ENCODE results near the gene UNC5CL.

The UNC5CL gene

GRCh38 chr6:41039060-41039998 lies at the start of gene UNC5CL:
Gene UNC5CL, minus strand, starts transcription at chr6:41039221. Its CDS starts 4,147 bp downstream, at chr6:41035074.
- TF ChIP-seq CTCF (conservative IDR thresholded peaks at IDR 0.05; ENCODE audit: low read depth, low read length): peak; percentile 87
- DNase-seq (ENCODE audit: low read depth): no peak
- no peak within 1 kb of the TSS for H3K4me3 ChIP-seq (ENCODE audit: low read length)

- no peak for DNase-seq (ENCODE audit: low read depth)
- H3K4me3 ChIP-seq (ENCODE audit: low read length): no peak overlapping the region
- TF ChIP-seq CTCF (conservative IDR thresholded peaks at IDR 0.05; ENCODE audit: low read depth, low read length): no peak
These were observed 49.4 kb upstream of the UNC5CL start for GRCh38 chr6:41088451-41088850.

- DNase-seq (ENCODE audit: low read depth): no peak
- no peak for TF ChIP-seq CTCF (conservative IDR thresholded peaks at IDR 0.05; ENCODE audit: low read depth, low read length)
- H3K4me3 ChIP-seq (ENCODE audit: low read length): no peak overlapping the region
These were observed 46.2 kb upstream of the UNC5CL start for GRCh38 chr6:41085182-41085581.

GRCh38 chr6:41083072-41083471 lies 44.1 kb upstream of the UNC5CL start:
- DNase-seq (ENCODE audit: low read depth): no peak
- no peak overlapping the region for H3K4me3 ChIP-seq (ENCODE audit: low read length)
- no peak for TF ChIP-seq CTCF (conservative IDR thresholded peaks at IDR 0.05; ENCODE audit: low read depth, low read length)

GRCh38 chr6:41080621-41081020 lies 41.6 kb upstream of the UNC5CL start:
- TF ChIP-seq CTCF (conservative IDR thresholded peaks at IDR 0.05; ENCODE audit: low read depth, low read length): no peak
- no peak overlapping the region for H3K4me3 ChIP-seq (ENCODE audit: low read length)
- no peak for DNase-seq (ENCODE audit: low read depth)

GRCh38 chr6:41079080-41079479 lies 40.1 kb upstream of the UNC5CL start:
- no peak for TF ChIP-seq CTCF (conservative IDR thresholded peaks at IDR 0.05; ENCODE audit: low read depth, low read length)
- no peak overlapping the region for H3K4me3 ChIP-seq (ENCODE audit: low read length)
- DNase-seq (ENCODE audit: low read depth): no peak

- H3K4me3 ChIP-seq (ENCODE audit: low read length): no peak overlapping the region
- no peak for DNase-seq (ENCODE audit: low read depth)
- no peak for TF ChIP-seq CTCF (conservative IDR thresholded peaks at IDR 0.05; ENCODE audit: low read depth, low read length)
These were observed 39.1 kb upstream of the UNC5CL start for GRCh38 chr6:41078101-41078500.

All from retinal pigment epithelial cell (primary cell).